ENCODE measurements around the gene IL22RA1. TPM values are rescaled to one million over a fixed set of nuclear protein-coding genes. Genes with fewer than 3 reads are reported as not detected.

The IL22RA1 gene
- 10 to 100 TPM; 10.3 to 11.7 TPM for polyA plus RNA-seq

GRCh38 chr1:24142546-24143534 is at the start of gene IL22RA1:
IL22RA1 (minus strand) TSS chr1:24143140; CDS start chr1:24143082, 58 bp downstream.
- Histone ChIP-seq H3K4me1 (ENCODE audit: control insufficient read depth in 2 of 2, insufficient read depth in 2 of 2, low read length in 1 of 2) (peaks cover 3 to 5% of the 10 kb centered on the region in 2 donors), H3K9me3 (ENCODE audit: control insufficient read depth in 2 of 2, insufficient read depth in 1 of 2, low read depth in 1 of 2, low read length in 1 of 2) (no peaks in the 10 kb centered on the region), H3K4me3 (ENCODE audit: low read depth in 1 of 2, low read length in 2 of 2) (peak within 1 kb of the TSS; percentile 65 to 70), H3K36me3 (ENCODE audit: control insufficient read depth in 2 of 2, insufficient read depth in 2 of 2, low read length in 1 of 2) (no peaks in the 10 kb centered on the region), H3K27me3 (ENCODE audit: control insufficient read depth in 1 of 2, insufficient read depth in 2 of 2, low read length in 2 of 2) (no peaks in the 10 kb centered on the region), H3K27ac (ENCODE audit: low read depth in 2 of 2, low read length in 1 of 2) (peak within 1 kb of the TSS; percentile 65 to 92)
- WGBS, 2 donors: 28 to 34% methylated on average over 22 of the region's 22 CpGs

GRCh38 chr1:24191860-24192259 is 48.9 kb upstream of the IL22RA1 start:
- Histone ChIP-seq H3K27me3 (ENCODE audit: control insufficient read depth in 1 of 2, insufficient read depth in 2 of 2, low read length in 2 of 2) (no peaks in the 10 kb centered on the region), H3K4me3 (ENCODE audit: low read depth in 1 of 2, low read length in 2 of 2) (no peak overlapping the region), H3K27ac (ENCODE audit: low read depth in 2 of 2, low read length in 1 of 2) (no peak overlapping the region), H3K36me3 (ENCODE audit: control insufficient read depth in 2 of 2, insufficient read depth in 2 of 2, low read length in 1 of 2) (no peaks in the 10 kb centered on the region), H3K4me1 (ENCODE audit: control insufficient read depth in 2 of 2, insufficient read depth in 2 of 2, low read length in 1 of 2) (no peaks in the 10 kb centered on the region), H3K9me3 (ENCODE audit: control insufficient read depth in 2 of 2, insufficient read depth in 1 of 2, low read depth in 1 of 2, low read length in 1 of 2) (no peaks in the 10 kb centered on the region)
- 62 to 63% methylated on average over 5 of the region's 5 CpGs for WGBS, 2 donors

GRCh38 chr1:24190983-24191461 is 48.1 kb upstream of the IL22RA1 start:
- H3K27ac ChIP-seq (ENCODE audit: low read depth in 2 of 2, low read length in 1 of 2): no peak overlapping the region
- H3K4me1 ChIP-seq (ENCODE audit: control insufficient read depth in 2 of 2, insufficient read depth in 2 of 2, low read length in 1 of 2): peaks cover under 1% of the 10 kb centered on the region in 2 donors
- 86 to 93% methylated on average over 3 of the region's 3 CpGs for WGBS, 2 donors

GRCh38 chr1:24189528-24189927 is 46.6 kb upstream of the IL22RA1 start:
- WGBS, 2 donors: 81 to 82% methylated on average over 7 of the region's 7 CpGs
- no peaks in the 10 kb centered on the region for H3K27me3 ChIP-seq (ENCODE audit: control insufficient read depth in 1 of 2, insufficient read depth in 2 of 2, low read length in 2 of 2)
- H3K4me1 ChIP-seq (ENCODE audit: control insufficient read depth in 2 of 2, insufficient read depth in 2 of 2, low read length in 1 of 2): peaks cover 2 to 3% of the 10 kb centered on the region in 2 donors
- no peaks in the 10 kb centered on the region for H3K36me3 ChIP-seq (ENCODE audit: control insufficient read depth in 2 of 2, insufficient read depth in 2 of 2, low read length in 1 of 2)
- H3K9me3 ChIP-seq (ENCODE audit: control insufficient read depth in 2 of 2, insufficient read depth in 1 of 2, low read depth in 1 of 2, low read length in 1 of 2): no peaks in the 10 kb centered on the region
- no peak overlapping the region for H3K27ac ChIP-seq (ENCODE audit: low read depth in 2 of 2, low read length in 1 of 2)
- no peak overlapping the region for H3K4me3 ChIP-seq (ENCODE audit: low read depth in 1 of 2, low read length in 2 of 2)

More at GRCh38 chr1:24190983-24191461, 48.1 kb upstream of the IL22RA1 start:
- H3K36me3 ChIP-seq (ENCODE audit: control insufficient read depth in 2 of 2, insufficient read depth in 2 of 2, low read length in 1 of 2): no peaks in the 10 kb centered on the region
- no peaks in the 10 kb centered on the region for H3K27me3 ChIP-seq (ENCODE audit: control insufficient read depth in 1 of 2, insufficient read depth in 2 of 2, low read length in 2 of 2)
- H3K4me3 ChIP-seq (ENCODE audit: low read depth in 1 of 2, low read length in 2 of 2): no peak overlapping the region
- H3K9me3 ChIP-seq (ENCODE audit: control insufficient read depth in 2 of 2, insufficient read depth in 1 of 2, low read depth in 1 of 2, low read length in 1 of 2): no peaks in the 10 kb centered on the region

- Histone ChIP-seq H3K4me3 (ENCODE audit: low read depth in 1 of 2, low read length in 2 of 2) (peak within 1 kb of the TSS; percentile 55 to 67), H3K27ac (ENCODE audit: low read depth in 2 of 2, low read length in 1 of 2) (peak within 1 kb of the TSS; percentile 45 to 70), H3K27me3 (ENCODE audit: control insufficient read depth in 1 of 2, insufficient read depth in 2 of 2, low read length in 2 of 2) (no peaks in the 10 kb centered on the region), H3K9me3 (ENCODE audit: control insufficient read depth in 2 of 2, insufficient read depth in 1 of 2, low read depth in 1 of 2, low read length in 1 of 2) (no peaks in the 10 kb centered on the region), H3K4me1 (ENCODE audit: control insufficient read depth in 2 of 2, insufficient read depth in 2 of 2, low read length in 1 of 2) (peaks cover 2 to 3% of the 10 kb centered on the region in 2 donors), H3K36me3 (ENCODE audit: control insufficient read depth in 2 of 2, insufficient read depth in 2 of 2, low read length in 1 of 2) (no peaks in the 10 kb centered on the region)
- 1% methylated on average over 58 to 74 of the region's 74 CpGs for WGBS, 2 donors
Observed at GRCh38 chr1:24186993-24187790, 44.3 kb upstream of the IL22RA1 start, which contains the start of gene IFNLR1. IFNLR1 (minus strand) TSS chr1:24187289; CDS start chr1:24187248, 41 bp downstream.

- H3K4me3 ChIP-seq (ENCODE audit: low read depth in 1 of 2, low read length in 2 of 2): peak overlapping the region; percentile 55 to 67
- no peaks in the 10 kb centered on the region for H3K9me3 ChIP-seq (ENCODE audit: control insufficient read depth in 2 of 2, insufficient read depth in 1 of 2, low read depth in 1 of 2, low read length in 1 of 2)
- H3K27ac ChIP-seq (ENCODE audit: low read depth in 2 of 2, low read length in 1 of 2): peak overlapping the region; percentile 45 to 66
- H3K36me3 ChIP-seq (ENCODE audit: control insufficient read depth in 2 of 2, insufficient read depth in 2 of 2, low read length in 1 of 2): no peaks in the 10 kb centered on the region
- no peaks in the 10 kb centered on the region for H3K27me3 ChIP-seq (ENCODE audit: control insufficient read depth in 1 of 2, insufficient read depth in 2 of 2, low read length in 2 of 2)
- H3K4me1 ChIP-seq (ENCODE audit: control insufficient read depth in 2 of 2, insufficient read depth in 2 of 2, low read length in 1 of 2): peaks cover 2 to 3% of the 10 kb centered on the region in 2 donors
- WGBS, 2 donors: 25 to 31% methylated on average over 8 of the region's 8 CpGs
Observed at GRCh38 chr1:24186711-24186992, 43.7 kb upstream of the IL22RA1 start.

GRCh38 chr1:24186031-24186710 is 43.2 kb upstream of the IL22RA1 start:
- no peaks in the 10 kb centered on the region for H3K9me3 ChIP-seq (ENCODE audit: control insufficient read depth in 2 of 2, insufficient read depth in 1 of 2, low read depth in 1 of 2, low read length in 1 of 2)
- peak overlapping the region in 1 of 2 donors; percentile 56 for H3K27ac ChIP-seq (ENCODE audit: low read depth in 2 of 2, low read length in 1 of 2)
- peak overlapping the region in 1 of 2 donors; percentile 67 for H3K4me3 ChIP-seq (ENCODE audit: low read depth in 1 of 2, low read length in 2 of 2)
- H3K4me1 ChIP-seq (ENCODE audit: control insufficient read depth in 2 of 2, insufficient read depth in 2 of 2, low read length in 1 of 2): peaks cover 2 to 7% of the 10 kb centered on the region in 2 donors
- no peaks in the 10 kb centered on the region for H3K36me3 ChIP-seq (ENCODE audit: control insufficient read depth in 2 of 2, insufficient read depth in 2 of 2, low read length in 1 of 2)
- WGBS, 2 donors: 55 to 56% methylated on average over 13 of the region's 13 CpGs
- H3K27me3 ChIP-seq (ENCODE audit: control insufficient read depth in 1 of 2, insufficient read depth in 2 of 2, low read length in 2 of 2): no peaks in the 10 kb centered on the region

- Histone ChIP-seq H3K4me3 (ENCODE audit: low read depth in 1 of 2, low read length in 2 of 2) (no peak overlapping the region), H3K9me3 (ENCODE audit: control insufficient read depth in 2 of 2, insufficient read depth in 1 of 2, low read depth in 1 of 2, low read length in 1 of 2) (no peaks in the 10 kb centered on the region), H3K27ac (ENCODE audit: low read depth in 2 of 2, low read length in 1 of 2) (no peak overlapping the region), H3K36me3 (ENCODE audit: control insufficient read depth in 2 of 2, insufficient read depth in 2 of 2, low read length in 1 of 2) (no peaks in the 10 kb centered on the region), H3K4me1 (ENCODE audit: control insufficient read depth in 2 of 2, insufficient read depth in 2 of 2, low read length in 1 of 2) (peaks cover 2 to 7% of the 10 kb centered on the region in 2 donors), H3K27me3 (ENCODE audit: control insufficient read depth in 1 of 2, insufficient read depth in 2 of 2, low read length in 2 of 2) (no peaks in the 10 kb centered on the region)
- WGBS, 2 donors: 69 to 72% methylated on average over 4 of the region's 4 CpGs
Observed at GRCh38 chr1:24185076-24185475, 42.1 kb upstream of the IL22RA1 start.

GRCh38 chr1:24182061-24182460 is 39.1 kb upstream of the IL22RA1 start:
- H3K36me3 ChIP-seq (ENCODE audit: control insufficient read depth in 2 of 2, insufficient read depth in 2 of 2, low read length in 1 of 2): peaks cover 0 to 3% of the 10 kb centered on the region in 2 donors
- peaks cover 2 to 7% of the 10 kb centered on the region in 2 donors for H3K4me1 ChIP-seq (ENCODE audit: control insufficient read depth in 2 of 2, insufficient read depth in 2 of 2, low read length in 1 of 2)
- no peaks in the 10 kb centered on the region for H3K9me3 ChIP-seq (ENCODE audit: control insufficient read depth in 2 of 2, insufficient read depth in 1 of 2, low read depth in 1 of 2, low read length in 1 of 2)
- H3K27ac ChIP-seq (ENCODE audit: low read depth in 2 of 2, low read length in 1 of 2): no peak overlapping the region
- no peaks in the 10 kb centered on the region for H3K27me3 ChIP-seq (ENCODE audit: control insufficient read depth in 1 of 2, insufficient read depth in 2 of 2, low read length in 2 of 2)
- no peak overlapping the region for H3K4me3 ChIP-seq (ENCODE audit: low read depth in 1 of 2, low read length in 2 of 2)
- 44 to 52% methylated on average over 6 of the region's 6 CpGs for WGBS, 2 donors
